Measurements from ENCODE around the gene LRTM1. TPM values are rescaled to one million over a fixed set of nuclear protein-coding genes. Genes with fewer than 3 reads are reported as not detected.

LRTM1 gene
- total RNA-seq, 2 donors from 2014 or later = 2.0 TPM; not detected in 1

- no peaks in the 10 kb centered on the region for H3K4me1 ChIP-seq (replicated peaks)
- DNase-seq (ENCODE audit: low spot score) = no peak
- H3K36me3 ChIP-seq = no peaks in the 10 kb centered on the region
- H3K9me3 ChIP-seq = no peaks in the 10 kb centered on the region
- no peak overlapping the region for H3K4me3 ChIP-seq
- no peak for TF ChIP-seq POLR2AphosphoS5 (IDR thresholded peaks at IDR 0.05)
- no peak for TF ChIP-seq POLR2A (IDR thresholded peaks at IDR 0.05)
- H3K27me3 ChIP-seq (replicated peaks; ENCODE audit: insufficient read depth) = no peaks in the 10 kb centered on the region
- WGBS = 80% methylated on average over 4 of the region's 4 CpGs
- intact Hi-C loops (cut with DNase I) = loop anchor here (5.0 kb wide), 1 partner anchor 310 kb away; no protein-coding TSS in a partner anchor
- H3K27ac ChIP-seq = no peak overlapping the region
Observed at GRCh38 chr3:54871867-54872266, 56.0 kb downstream of the LRTM1 start.

GRCh38 chr3:54870423-54870822, 57.4 kb downstream of the LRTM1 start:
- Histone ChIP-seq H3K4me1 (replicated peaks) (no peaks in the 10 kb centered on the region), H3K27ac (no peak overlapping the region), H3K27me3 (replicated peaks; ENCODE audit: insufficient read depth) (no peaks in the 10 kb centered on the region), H3K36me3 (no peaks in the 10 kb centered on the region), H3K9me3 (no peaks in the 10 kb centered on the region), H3K4me3 (no peak overlapping the region)
- intact Hi-C loops (cut with DNase I) = loop anchor here (5.0 kb wide), 1 partner anchor 312 kb away; no protein-coding TSS in a partner anchor
- peak; percentile 19 for DNase-seq (ENCODE audit: low spot score)
- WGBS = 51% methylated on average over 7 of the region's 7 CpGs
- no peak for TF ChIP-seq POLR2A (IDR thresholded peaks at IDR 0.05)
- TF ChIP-seq CTCF (IDR thresholded peaks at IDR 0.05) = peak in 3 of 4 experiments; percentile 34 to 56 (median 54)
